Muscle layer of duodenum (tissue), 2 donors: ENCODE results near the gene LRP3.
"Not testable (repeated sequence)": the region's sequence is repeated elsewhere in the genome, so short reads cannot be mapped to it uniquely, and the experiment has no call there.

Experiments used
- H3K27ac ChIP-seq: one replicate; pipeline ENCODE4 v1.7.0; 2013; ENCODE audit warnings: mild to moderate bottlenecking, low read length
- H3K27me3 ChIP-seq: one replicate; pipeline ENCODE4 v1.7.0; 2013; ENCODE audit warnings: low read depth, mild to moderate bottlenecking, control low read depth, low read length
- H3K36me3 ChIP-seq, 2 donors: one replicate each; pipeline ENCODE4 v1.7.0; 2013; ENCODE audit warnings: low read length in 2 of 2, control low read depth in 1 of 2, mild to moderate bottlenecking in 1 of 2; ENCODE audit not compliant: insufficient read depth in 2 of 2, control insufficient read depth in 1 of 2
- H3K4me1 ChIP-seq, 2 donors: one replicate each; pipeline ENCODE4 v1.7.0; 2013; ENCODE audit warnings: low read length in 2 of 2, mild to moderate bottlenecking in 2 of 2, control low read depth in 1 of 2, moderate library complexity in 1 of 2; ENCODE audit not compliant: insufficient read depth in 2 of 2, control insufficient read depth in 1 of 2
- H3K4me3 ChIP-seq, 2 donors: one replicate each; pipeline ENCODE4 v1.7.0; 2013; ENCODE audit warnings: low read length in 2 of 2, low read depth in 1 of 2, mild to moderate bottlenecking in 1 of 2
- H3K9me3 ChIP-seq, 2 donors: one replicate each; pipeline ENCODE4 v1.7.0; 2013; ENCODE audit warnings: low read length in 2 of 2, control low read depth in 1 of 2, mild to moderate bottlenecking in 1 of 2; ENCODE audit not compliant: control insufficient read depth in 1 of 2
- donor health status: healthy.

The LRP3 gene

GRCh38 chr19:33205531-33206260, 11.6 kb downstream of the LRP3 start:
- Histone ChIP-seq H3K4me3 (no peak overlapping the region), H3K4me1 (no peaks in the 10 kb centered on the region), H3K27me3 (no peaks in the 10 kb centered on the region), H3K9me3 (no peaks in the 10 kb centered on the region), H3K27ac (no peak overlapping the region), H3K36me3 (peaks cover 0 to 47% of the 10 kb centered on the region in 2 donors)

DNA sequence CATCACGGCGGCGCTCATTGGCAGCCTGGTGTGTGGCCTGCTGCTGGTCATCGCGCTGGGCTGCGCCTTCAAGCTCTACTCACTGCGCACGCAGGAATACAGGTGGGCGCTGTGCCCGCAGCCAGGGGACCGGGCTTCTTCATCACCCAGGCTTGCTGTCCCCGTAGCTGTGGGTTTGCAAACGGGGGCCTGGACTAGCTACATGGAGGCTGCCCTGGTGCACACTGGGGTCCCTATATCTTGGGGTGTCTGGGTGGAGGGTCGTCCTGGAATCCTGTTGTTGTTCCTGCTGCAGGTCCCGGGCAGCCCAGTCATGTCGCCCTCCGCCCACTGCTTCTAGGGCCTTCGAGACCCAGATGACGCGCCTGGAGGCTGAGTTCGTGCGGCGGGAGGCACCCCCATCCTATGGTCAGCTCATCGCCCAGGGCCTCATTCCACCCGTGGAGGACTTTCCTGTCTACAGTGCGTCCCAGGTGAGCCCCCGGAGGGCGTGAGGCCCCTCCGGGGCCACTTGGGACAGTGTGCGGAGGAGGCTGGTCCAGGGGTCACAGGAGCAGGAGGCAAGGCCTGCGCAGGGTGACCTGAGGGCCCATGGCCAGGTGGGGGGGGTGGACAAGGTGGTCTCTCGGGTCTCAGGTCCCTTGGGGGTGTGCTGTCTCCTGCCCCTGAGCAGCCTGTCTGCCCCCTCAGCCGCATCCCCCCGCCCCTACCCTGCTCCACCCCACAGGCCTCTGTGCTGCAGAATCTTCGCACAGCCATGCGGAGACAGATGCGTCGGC, 12.3 kb downstream of the LRP3 start:
- H3K4me3 ChIP-seq: no peak overlapping the region
- H3K4me1 ChIP-seq: no peaks in the 10 kb centered on the region
- peaks cover 0 to 47% of the 10 kb centered on the region in 2 donors for H3K36me3 ChIP-seq
- H3K9me3 ChIP-seq: no peaks in the 10 kb centered on the region
- no peak overlapping the region for H3K27ac ChIP-seq
- no peaks in the 10 kb centered on the region for H3K27me3 ChIP-seq

DNA sequence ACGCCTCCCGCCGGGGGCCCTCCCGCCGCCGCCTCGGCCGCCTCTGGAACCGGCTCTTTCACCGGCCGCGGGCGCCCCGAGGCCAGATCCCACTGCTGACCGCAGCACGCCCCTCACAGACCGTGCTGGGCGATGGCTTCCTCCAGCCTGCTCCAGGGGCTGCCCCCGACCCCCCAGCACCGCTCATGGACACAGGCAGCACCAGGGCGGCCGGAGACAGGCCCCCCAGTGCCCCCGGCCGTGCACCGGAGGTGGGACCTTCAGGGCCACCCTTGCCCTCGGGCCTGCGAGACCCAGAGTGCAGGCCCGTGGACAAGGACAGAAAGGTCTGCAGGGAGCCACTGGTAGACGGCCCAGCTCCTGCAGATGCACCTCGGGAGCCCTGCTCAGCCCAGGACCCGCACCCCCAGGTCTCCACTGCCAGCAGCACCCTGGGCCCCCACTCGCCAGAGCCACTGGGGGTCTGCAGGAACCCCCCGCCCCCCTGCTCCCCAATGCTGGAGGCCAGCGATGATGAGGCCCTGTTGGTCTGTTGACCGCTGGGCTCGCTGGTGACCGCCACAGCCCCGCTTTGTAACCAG, 13.0 kb downstream of the LRP3 start:
- H3K36me3 ChIP-seq: peaks cover 0 to 47% of the 10 kb centered on the region in 2 donors
- no peak overlapping the region for H3K4me3 ChIP-seq
- no peaks in the 10 kb centered on the region for H3K27me3 ChIP-seq
- no peak overlapping the region for H3K27ac ChIP-seq
- no peaks in the 10 kb centered on the region for H3K4me1 ChIP-seq
- no peaks in the 10 kb centered on the region for H3K9me3 ChIP-seq

DNA sequence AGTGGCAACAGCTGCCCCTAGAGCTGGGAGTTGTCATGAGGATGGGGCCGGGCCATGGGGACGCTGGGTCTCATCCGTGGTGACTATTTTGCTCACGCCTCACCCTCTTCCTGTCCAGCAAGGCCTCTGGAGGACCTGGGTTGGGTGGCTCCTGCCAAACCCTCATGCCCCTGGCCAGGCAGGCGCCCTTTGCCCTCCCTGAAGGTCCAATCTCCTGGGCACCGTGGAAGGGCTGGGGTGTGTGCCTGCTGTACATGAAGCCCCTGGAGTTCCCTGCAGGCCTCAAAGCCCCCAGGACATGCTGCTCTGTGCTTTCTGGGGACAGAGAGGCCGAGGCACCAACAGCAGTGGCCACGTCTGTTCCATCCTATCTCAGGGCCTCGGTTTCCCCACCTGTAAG, 13.8 kb downstream of the LRP3 start:
- no peaks in the 10 kb centered on the region for H3K4me1 ChIP-seq
- H3K9me3 ChIP-seq: no peaks in the 10 kb centered on the region
- H3K27me3 ChIP-seq: no peaks in the 10 kb centered on the region
- H3K36me3 ChIP-seq: peaks cover 0 to 43% of the 10 kb centered on the region in 2 donors
- no peak overlapping the region for H3K4me3 ChIP-seq
- H3K27ac ChIP-seq: no peak overlapping the region

DNA sequence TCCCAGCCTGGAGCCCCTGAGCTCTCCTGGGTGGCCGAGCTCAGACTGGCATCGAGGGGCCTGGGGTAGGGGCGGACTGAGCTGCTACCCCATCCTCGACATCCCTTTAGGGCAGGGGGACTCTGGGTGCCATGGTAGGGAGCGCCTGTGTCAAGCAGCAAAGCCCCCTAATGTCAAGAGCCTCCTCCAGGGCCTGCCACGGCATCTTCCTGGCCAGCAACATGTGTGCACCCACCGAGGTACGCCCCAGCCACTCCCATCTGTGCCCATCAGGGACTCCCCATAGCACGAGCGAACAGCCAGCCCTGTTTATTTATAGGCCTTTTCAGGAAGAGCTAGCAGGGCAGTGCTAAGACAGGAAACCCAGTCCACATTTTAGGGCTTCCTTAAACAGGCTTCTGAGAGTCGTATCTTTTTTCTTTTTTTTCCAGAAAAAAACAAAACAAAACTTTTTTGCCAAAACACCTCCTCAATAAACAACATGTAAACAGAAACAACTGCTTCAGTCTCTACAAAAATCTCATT, 14.3 kb downstream of the LRP3 start:
- no peaks in the 10 kb centered on the region for H3K4me1 ChIP-seq
- peaks cover 0 to 38% of the 10 kb centered on the region in 2 donors for H3K36me3 ChIP-seq

DNA sequence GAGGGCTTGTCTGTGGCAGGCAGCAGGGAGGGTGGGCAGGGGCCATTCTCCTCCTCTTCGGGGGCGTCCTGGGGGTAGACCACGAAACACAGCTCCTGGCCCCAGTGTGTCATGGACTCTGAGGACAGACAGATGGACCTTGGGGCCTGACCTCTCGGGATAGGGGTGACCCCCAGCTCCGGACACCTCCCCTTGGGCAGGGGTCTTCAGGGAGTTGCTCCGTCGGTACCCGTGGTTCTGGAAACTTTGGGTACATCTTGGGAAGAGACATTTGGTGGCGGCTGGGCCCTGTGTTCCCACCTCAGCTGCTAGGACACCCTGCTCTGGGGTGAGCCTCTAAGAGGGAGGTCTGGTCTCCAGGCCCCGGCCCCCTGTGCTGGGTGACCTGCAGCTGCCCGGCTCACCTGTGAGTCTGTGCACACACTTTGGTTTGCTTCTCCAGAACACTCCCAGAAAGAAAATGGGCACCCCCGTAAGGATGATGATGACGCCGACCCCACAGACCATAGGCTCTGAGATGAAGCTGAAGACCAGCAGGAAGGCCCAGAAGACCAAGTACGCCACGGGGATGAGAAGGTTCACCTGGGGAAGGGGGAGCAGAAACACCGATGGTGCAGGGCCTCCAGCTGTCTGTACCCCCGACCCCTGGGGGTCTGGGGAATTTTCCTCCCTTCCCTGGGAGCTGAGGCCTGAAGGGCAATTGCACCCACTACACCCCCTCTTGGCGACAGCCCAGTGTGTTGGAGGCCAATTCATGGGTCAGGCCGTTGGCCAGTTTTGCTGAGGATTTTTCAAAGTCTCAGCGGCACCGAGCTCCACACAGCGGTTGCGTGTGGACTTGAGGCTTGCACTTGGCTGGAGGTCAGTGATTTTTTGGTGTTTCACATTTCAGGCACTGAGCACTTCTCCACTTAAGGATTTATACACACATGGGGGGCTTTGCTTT, 15.0 kb downstream of the LRP3 start:
- Histone ChIP-seq H3K27me3 (no peaks in the 10 kb centered on the region), H3K4me3 (no peak overlapping the region), H3K9me3 (no peaks in the 10 kb centered on the region), H3K36me3 (peaks cover 0 to 34% of the 10 kb centered on the region in 2 donors), H3K4me1 (no peaks in the 10 kb centered on the region), H3K27ac (no peak overlapping the region)

More for the DNA sequence above, 14.3 kb downstream of the LRP3 start:
- no peaks in the 10 kb centered on the region for H3K9me3 ChIP-seq
- no peak overlapping the region for H3K27ac ChIP-seq
- no peaks in the 10 kb centered on the region for H3K27me3 ChIP-seq
- no peak overlapping the region for H3K4me3 ChIP-seq

GRCh38 chr19:33209850-33210230, 15.7 kb downstream of the LRP3 start:
- not testable (repeated sequence) for H3K9me3 ChIP-seq, H3K4me1 ChIP-seq, H3K4me3 ChIP-seq, H3K27me3 ChIP-seq, H3K27ac ChIP-seq
- peaks cover 0 to 27% of the 10 kb centered on the region in 2 donors for H3K36me3 ChIP-seq

DNA sequence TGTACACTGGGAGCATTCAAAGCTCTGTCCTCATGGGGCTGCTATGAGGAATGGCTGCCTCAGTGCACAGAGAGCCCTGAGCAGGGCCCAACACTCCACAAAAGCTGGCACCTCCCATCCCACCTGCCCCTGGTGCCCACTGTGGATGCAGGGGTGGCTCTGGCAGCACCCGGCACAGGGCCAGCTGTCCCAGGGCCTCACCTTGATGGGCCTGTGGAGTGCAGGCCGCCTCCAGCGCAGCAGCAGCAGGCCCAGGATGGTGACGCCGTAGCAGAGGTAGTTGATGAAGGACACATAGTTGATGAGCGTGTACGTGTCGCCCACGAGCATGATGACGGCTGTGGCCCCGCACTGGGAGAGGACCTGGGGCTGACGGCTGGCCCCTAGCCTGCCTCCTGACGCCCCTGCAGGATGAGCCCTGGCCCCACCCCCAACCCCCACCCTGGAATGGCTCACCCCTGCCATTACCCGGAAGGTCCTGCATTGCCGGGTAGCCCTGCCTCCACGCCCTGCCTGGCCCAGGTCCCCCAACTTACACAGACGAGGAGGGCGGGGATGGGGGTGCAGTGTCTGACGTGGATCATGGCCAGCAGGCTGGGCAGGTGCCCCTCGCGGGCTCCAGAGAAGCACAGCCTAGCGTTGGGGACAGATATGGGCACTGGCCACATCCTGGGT, 16.3 kb downstream of the LRP3 start:
- no peaks in the 10 kb centered on the region for H3K27me3 ChIP-seq
- no peak overlapping the region for H3K4me3 ChIP-seq
- H3K36me3 ChIP-seq: peaks cover 0 to 21% of the 10 kb centered on the region in 2 donors
- no peak overlapping the region for H3K27ac ChIP-seq
- no peaks in the 10 kb centered on the region for H3K9me3 ChIP-seq
- no peaks in the 10 kb centered on the region for H3K4me1 ChIP-seq

- Histone ChIP-seq H3K36me3 (peaks cover 0 to 7% of the 10 kb centered on the region in 2 donors), H3K4me1 (no peaks in the 10 kb centered on the region), H3K27me3 (no peaks in the 10 kb centered on the region), H3K4me3 (no peak overlapping the region), H3K9me3 (no peaks in the 10 kb centered on the region), H3K27ac (no peak overlapping the region)
These were observed 17.8 kb downstream of the LRP3 start for GRCh38 chr19:33211794-33212435.
